Measurements from ENCODE around the gene CFLAR. TPM values are rescaled to one million over a fixed set of nuclear protein-coding genes. Genes with fewer than 3 reads are reported as not detected.

Gene CFLAR
- total RNA-seq, 1 donor from 2014 or later, result 11.4 TPM

DNA sequence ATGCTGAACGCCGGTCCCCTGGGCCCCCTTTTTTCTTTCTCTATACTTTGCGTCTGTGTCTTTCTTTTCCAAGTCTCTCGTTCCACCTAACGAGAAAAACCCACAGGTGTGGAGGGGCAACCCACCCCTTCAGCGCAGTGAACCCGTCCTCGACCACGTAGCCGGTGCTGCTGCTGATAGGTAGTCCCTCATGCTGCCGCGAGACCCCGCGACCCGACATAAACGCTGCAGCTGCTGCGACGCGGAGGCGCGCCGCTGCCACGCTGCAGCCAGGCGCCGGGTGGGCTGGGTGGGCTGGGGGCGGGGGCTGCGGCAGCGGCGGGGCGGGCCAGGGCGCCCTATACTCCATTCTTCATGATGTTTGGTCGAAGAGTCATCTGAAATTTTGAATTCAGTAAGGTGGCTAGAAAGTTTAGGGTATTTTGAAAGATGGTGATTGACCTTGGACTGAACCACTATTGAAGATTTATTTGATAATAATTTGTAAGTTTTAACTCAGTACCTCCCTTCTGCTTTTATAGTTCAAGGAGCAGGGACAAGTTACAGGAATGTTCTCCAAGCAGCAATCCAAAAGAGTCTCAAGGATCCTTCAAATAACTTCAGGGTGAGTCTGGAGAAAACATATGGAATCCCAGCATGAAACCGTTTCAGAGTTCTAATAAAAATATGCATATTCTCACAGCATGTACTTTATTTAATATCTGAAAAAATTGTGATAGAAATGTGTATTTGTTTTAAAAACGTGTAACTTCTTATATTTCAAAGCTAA, 24.1 kb downstream of the CFLAR start:
- Mint-ChIP-seq H3K4me1 (peaks cover 11% of the 10 kb centered on the region), H3K4me3 (no peak overlapping the region), H3K27me3 (ENCODE audit: insufficient read depth, low read depth) (peaks cover 2% of the 10 kb centered on the region), H3K27ac (no peak overlapping the region), H3K36me3 (no peaks in the 10 kb centered on the region), H3K9me3 (peaks cover 2% of the 10 kb centered on the region)
- Histone ChIP-seq H3K9me3 (ENCODE audit: low read depth) (no peaks in the 10 kb centered on the region), H3K36me3 (no peaks in the 10 kb centered on the region), H3K27ac (no peak overlapping the region), H3K4me2 (no peak overlapping the region), H3K4me1 (peaks cover 5% of the 10 kb centered on the region), H3K4me3 (no peak overlapping the region), H3K27me3 (peaks cover 4% of the 10 kb centered on the region), H3F3A (ENCODE audit: low read depth) (no peaks in the 10 kb centered on the region), H3K9ac (no peak overlapping the region), H3K79me2 (ENCODE audit: low read depth) (no peaks in the 10 kb centered on the region), H2AFZ (replicated peaks) (peak overlapping the region; percentile 0), H4K20me1 (ENCODE audit: low read depth) (no peaks in the 10 kb centered on the region)
- TF ChIP-seq, protein P1, sequence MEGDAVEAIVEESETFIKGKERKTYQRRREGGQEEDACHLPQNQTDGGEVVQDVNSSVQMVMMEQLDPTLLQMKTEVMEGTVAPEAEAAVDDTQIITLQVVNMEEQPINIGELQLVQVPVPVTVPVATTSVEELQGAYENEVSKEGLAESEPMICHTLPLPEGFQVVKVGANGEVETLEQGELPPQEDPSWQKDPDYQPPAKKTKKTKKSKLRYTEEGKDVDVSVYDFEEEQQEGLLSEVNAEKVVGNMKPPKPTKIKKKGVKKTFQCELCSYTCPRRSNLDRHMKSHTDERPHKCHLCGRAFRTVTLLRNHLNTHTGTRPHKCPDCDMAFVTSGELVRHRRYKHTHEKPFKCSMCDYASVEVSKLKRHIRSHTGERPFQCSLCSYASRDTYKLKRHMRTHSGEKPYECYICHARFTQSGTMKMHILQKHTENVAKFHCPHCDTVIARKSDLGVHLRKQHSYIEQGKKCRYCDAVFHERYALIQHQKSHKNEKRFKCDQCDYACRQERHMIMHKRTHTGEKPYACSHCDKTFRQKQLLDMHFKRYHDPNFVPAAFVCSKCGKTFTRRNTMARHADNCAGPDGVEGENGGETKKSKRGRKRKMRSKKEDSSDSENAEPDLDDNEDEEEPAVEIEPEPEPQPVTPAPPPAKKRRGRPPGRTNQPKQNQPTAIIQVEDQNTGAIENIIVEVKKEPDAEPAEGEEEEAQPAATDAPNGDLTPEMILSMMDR (IDR thresholded peaks at IDR 0.05), result no peak
- no peak for TF ChIP-seq EZH2phosphoT487 (IDR thresholded peaks at IDR 0.05)
- TF ChIP-seq EZH2 (IDR thresholded peaks at IDR 0.05), result no peak
- no peak for DNase-seq (ENCODE audit: low spot score)

DNA sequence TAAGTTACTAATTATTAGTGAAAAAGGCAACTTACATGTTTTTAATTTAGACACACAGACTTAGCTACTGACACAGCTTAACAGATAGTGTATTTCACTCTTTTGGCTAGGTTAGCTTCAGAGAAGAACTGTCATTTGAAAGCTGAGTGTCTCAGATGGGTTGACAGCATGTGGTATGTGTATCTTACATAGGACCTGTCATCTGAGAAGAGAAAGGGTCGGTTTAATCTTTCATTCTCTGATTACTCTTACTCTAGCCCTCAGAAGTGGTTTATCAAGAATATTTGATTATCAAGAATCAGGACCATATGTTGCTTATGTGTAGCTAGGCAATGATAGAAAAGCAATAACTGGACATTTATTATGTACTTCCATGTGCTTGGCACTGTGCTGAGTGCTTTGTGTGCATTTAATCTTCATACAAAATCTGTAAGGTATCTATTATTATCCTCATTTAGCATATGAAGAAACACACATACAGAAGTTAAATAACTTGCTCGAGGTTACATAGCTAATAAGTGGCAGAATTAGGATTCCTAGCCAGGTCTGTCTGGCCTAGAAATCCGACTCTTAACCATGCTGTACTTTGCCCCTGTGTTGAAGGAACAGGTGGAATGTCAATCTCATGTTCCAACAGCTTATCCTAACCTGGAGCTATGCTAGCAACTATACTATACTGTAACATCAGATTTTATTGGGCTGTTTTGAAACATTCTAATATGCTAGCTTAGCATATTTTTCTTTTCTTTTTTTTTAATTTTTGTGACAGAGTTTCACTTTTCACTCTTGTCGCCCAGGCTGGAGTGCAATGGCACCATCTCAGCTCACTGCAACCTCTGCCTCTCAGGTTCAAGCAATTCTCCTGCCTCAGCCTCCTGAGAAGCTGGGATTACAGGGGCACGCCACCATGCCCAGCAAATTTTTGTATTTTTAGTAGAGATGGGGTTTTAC, 28.4 kb downstream of the CFLAR start:
- Mint-ChIP-seq H3K4me1 (peaks cover 2% of the 10 kb centered on the region), H3K4me3 (no peak overlapping the region), H3K9me3 (peaks cover under 1% of the 10 kb centered on the region), H3K27me3 (ENCODE audit: insufficient read depth, low read depth) (peaks cover 4% of the 10 kb centered on the region), H3K27ac (no peak overlapping the region), H3K36me3 (no peaks in the 10 kb centered on the region)
- Histone ChIP-seq H3K36me3 (no peaks in the 10 kb centered on the region), H3K9ac (no peak overlapping the region), H3K4me1 (peaks cover 3% of the 10 kb centered on the region), H3K4me2 (no peak overlapping the region), H3K4me3 (no peak overlapping the region), H3K9me3 (ENCODE audit: low read depth) (no peaks in the 10 kb centered on the region), H3K79me2 (ENCODE audit: low read depth) (no peaks in the 10 kb centered on the region), H2AFZ (replicated peaks) (no peak overlapping the region), H3F3A (ENCODE audit: low read depth) (no peaks in the 10 kb centered on the region), H3K27ac (no peak overlapping the region), H3K27me3 (peaks cover 4% of the 10 kb centered on the region), H4K20me1 (ENCODE audit: low read depth) (no peaks in the 10 kb centered on the region)
- no peak for DNase-seq (ENCODE audit: low spot score)
- TF ChIP-seq EZH2 (IDR thresholded peaks at IDR 0.05), result no peak
- no peak for TF ChIP-seq EZH2phosphoT487 (IDR thresholded peaks at IDR 0.05)
- TF ChIP-seq, protein P1 (IDR thresholded peaks at IDR 0.05), result no peak

DNA sequence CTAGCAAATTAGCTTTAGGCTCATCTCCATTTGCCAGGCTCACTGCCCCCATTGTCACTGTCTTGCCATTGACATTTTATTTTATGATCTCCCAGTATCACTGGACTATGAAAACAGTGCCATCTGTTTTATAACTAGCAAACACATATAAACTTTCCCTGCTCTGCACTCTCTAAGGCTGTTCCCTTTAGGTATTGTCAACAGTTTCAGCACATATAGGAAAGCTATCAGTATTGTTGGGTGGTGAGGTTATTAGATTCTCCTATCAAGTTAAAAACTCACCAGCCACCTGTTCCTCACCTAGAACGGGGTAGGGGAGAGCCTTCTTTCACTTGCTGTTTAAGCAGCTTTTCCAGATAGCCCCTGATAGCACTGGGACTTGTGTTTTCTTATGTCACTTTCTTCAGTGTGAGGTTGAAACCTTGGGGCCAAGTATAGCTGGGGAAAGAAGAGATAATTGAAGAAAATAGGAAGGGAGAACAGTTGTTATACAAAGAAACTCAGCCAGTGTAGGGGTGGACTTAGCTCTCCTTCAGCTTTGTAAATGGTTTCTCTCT, 32.5 kb downstream of the CFLAR start:
- Histone ChIP-seq H3K4me3 (no peak overlapping the region), H3K27me3 (no peaks in the 10 kb centered on the region), H3F3A (ENCODE audit: low read depth) (no peaks in the 10 kb centered on the region), H4K20me1 (ENCODE audit: low read depth) (no peaks in the 10 kb centered on the region), H2AFZ (replicated peaks) (no peak overlapping the region), H3K9ac (no peak overlapping the region), H3K36me3 (no peaks in the 10 kb centered on the region), H3K4me1 (no peaks in the 10 kb centered on the region), H3K79me2 (ENCODE audit: low read depth) (no peaks in the 10 kb centered on the region), H3K9me3 (ENCODE audit: low read depth) (no peaks in the 10 kb centered on the region), H3K27ac (no peak overlapping the region), H3K4me2 (no peak overlapping the region)
- TF ChIP-seq EZH2phosphoT487 (IDR thresholded peaks at IDR 0.05) (no peak), EZH2 (IDR thresholded peaks at IDR 0.05) (no peak)
- TF ChIP-seq, protein P1 (IDR thresholded peaks at IDR 0.05), result no peak
- Mint-ChIP-seq H3K36me3 (no peaks in the 10 kb centered on the region), H3K4me1 (no peaks in the 10 kb centered on the region), H3K27ac (no peak overlapping the region), H3K9me3 (no peaks in the 10 kb centered on the region), H3K27me3 (ENCODE audit: insufficient read depth, low read depth) (peaks cover 2% of the 10 kb centered on the region), H3K4me3 (no peak overlapping the region)
- no peak for DNase-seq (ENCODE audit: low spot score)
